DND-41 (cell line): ENCODE results near the gene NFATC3.
A peak's percentile ranks its signal among the peaks of the same experiment; 100 is the strongest.

Source experiments
- ATAC-seq: fragments of 200-7000 bp; cut with Tn5 transposase; 3 replicates; pipeline ENCODE4 v1.9.1; 2021; ENCODE audit warnings: low read depth; ENCODE audit not compliant: insufficient read depth
- DNase-seq: peaks from one replicate; pipeline ENCODE4 v3.0.0-alpha.2; 2020
- H2AFZ ChIP-seq: 2 replicates; pipeline ENCODE4 v1.6.0; 2012; ENCODE audit warnings: low read depth, low read length
- H3K27ac ChIP-seq: 2 replicates; pipeline ENCODE4 v1.5.1; 2012; ENCODE audit warnings: low read length, inconsistent platforms
- H3K27me3 ChIP-seq: fragments of 200-600 bp; sonication (generic); 2 replicates; pipeline ENCODE4 v1.6.0; 2012; ENCODE audit warnings: low read length, mild to moderate bottlenecking, inconsistent platforms; ENCODE audit not compliant: insufficient read depth, poor library complexity
- H3K36me3 ChIP-seq: 2 replicates; pipeline ENCODE4 v1.5.1; 2012; ENCODE audit warnings: low read length, inconsistent platforms; ENCODE audit not compliant: insufficient read depth
- H3K4me1 ChIP-seq: 2 replicates; pipeline ENCODE4 v1.5.1; 2012; ENCODE audit warnings: mild to moderate bottlenecking, low read length; ENCODE audit not compliant: insufficient read depth
- H3K4me2 ChIP-seq: 2 replicates; pipeline ENCODE4 v1.6.0; 2012; ENCODE audit warnings: mild to moderate bottlenecking, moderate library complexity, low read length, inconsistent platforms; ENCODE audit not compliant: insufficient read depth
- H3K4me3 ChIP-seq, 2 experiments: fragments of 200-600 bp in 1 of 2; shearing (Covaris generic) in 1 of 2; 2 replicates each; pipeline ENCODE4 v1.5.1; 2012 to 2016; ENCODE audit warnings: inconsistent platforms in 2 of 2, low read length in 2 of 2, mild to moderate bottlenecking in 2 of 2, low read depth in 1 of 2, moderate library complexity in 1 of 2
- H3K79me2 ChIP-seq: 2 replicates; pipeline ENCODE4 v1.6.0; 2012; ENCODE audit warnings: low read length, inconsistent platforms; ENCODE audit not compliant: insufficient read depth
- H3K9ac ChIP-seq: 2 replicates; pipeline ENCODE4 v1.6.0; 2012; ENCODE audit warnings: low read depth, mild to moderate bottlenecking, inconsistent platforms, low read length, moderate library complexity
- H3K9me3 ChIP-seq: 2 replicates; pipeline ENCODE4 v1.5.1; 2012; ENCODE audit warnings: low read length, moderate library complexity, mild to moderate bottlenecking, inconsistent platforms; ENCODE audit not compliant: insufficient read depth, severe bottlenecking
- H4K20me1 ChIP-seq: 2 replicates; pipeline ENCODE4 v1.6.0; 2012; ENCODE audit warnings: low read length; ENCODE audit not compliant: insufficient read depth
- CTCF ChIP-seq: IDR thresholded peaks from 2 replicates; pipeline ENCODE4 v1.5.1; 2012; ENCODE audit warnings: borderline replicate concordance, low read length, moderate library complexity, mild to moderate bottlenecking; ENCODE audit not compliant: poor library complexity, severe bottlenecking; ENCODE audit errors: extremely low read depth
- EZH2 ChIP-seq: IDR thresholded peaks from 3 replicates; pipeline ENCODE4 v1.6.1; 2012; ENCODE audit warnings: borderline replicate concordance, low read depth, mild to moderate bottlenecking, moderate library complexity, low read length, inconsistent platforms; ENCODE audit not compliant: severe bottlenecking

Gene NFATC3

DNA sequence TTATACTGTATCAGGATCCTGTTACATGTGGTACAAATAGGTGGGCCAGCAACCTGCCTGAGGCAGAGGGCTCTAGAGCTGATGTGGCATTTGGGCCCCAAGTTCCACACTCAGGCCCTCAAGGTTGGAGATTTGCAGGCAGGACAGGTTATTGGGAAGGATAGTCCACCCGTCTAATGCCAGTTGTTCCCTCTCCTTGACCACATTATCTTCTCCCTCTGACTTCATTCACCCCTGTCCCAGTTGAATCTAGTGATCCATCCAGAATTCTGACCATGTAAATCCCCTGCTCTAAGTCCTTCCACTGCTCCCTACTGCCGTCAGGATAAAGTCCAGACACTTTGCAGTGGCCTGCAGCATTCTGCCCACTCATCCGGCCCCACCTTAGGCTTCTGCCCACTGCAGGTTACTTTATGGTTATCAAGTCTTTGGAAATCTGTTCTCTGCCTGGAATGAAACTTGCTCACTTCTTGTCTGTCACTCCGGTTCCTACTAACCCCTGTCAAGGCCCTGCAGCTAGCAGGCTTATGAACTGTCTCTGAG, 1.9 kb upstream of the NFATC3 start:
- Histone ChIP-seq H3K27me3 (no peaks in the 10 kb centered on the region), H3K4me3 (no peak overlapping the region), H3K27ac (peak overlapping the region; percentile 100), H3K9ac (peak overlapping the region; percentile 97), H2AFZ (0 out of 2 replicates have a peak overlapping the region, but pooled peaks have one; percentile 12), H3K4me1 (peaks cover 52% of the 10 kb centered on the region), H3K9me3 (no peaks in the 10 kb centered on the region), H4K20me1 (peaks cover 16% of the 10 kb centered on the region; the same call in 1 of the 2 replicates), H3K79me2 (peaks cover 29% of the 10 kb centered on the region), H3K4me2 (no peak overlapping the region), H3K36me3 (peaks cover 11% of the 10 kb centered on the region)
- TF ChIP-seq EZH2 (no peak), CTCF (no peak)
- DNase-seq (no peak), ATAC-seq (no peak)

DNA sequence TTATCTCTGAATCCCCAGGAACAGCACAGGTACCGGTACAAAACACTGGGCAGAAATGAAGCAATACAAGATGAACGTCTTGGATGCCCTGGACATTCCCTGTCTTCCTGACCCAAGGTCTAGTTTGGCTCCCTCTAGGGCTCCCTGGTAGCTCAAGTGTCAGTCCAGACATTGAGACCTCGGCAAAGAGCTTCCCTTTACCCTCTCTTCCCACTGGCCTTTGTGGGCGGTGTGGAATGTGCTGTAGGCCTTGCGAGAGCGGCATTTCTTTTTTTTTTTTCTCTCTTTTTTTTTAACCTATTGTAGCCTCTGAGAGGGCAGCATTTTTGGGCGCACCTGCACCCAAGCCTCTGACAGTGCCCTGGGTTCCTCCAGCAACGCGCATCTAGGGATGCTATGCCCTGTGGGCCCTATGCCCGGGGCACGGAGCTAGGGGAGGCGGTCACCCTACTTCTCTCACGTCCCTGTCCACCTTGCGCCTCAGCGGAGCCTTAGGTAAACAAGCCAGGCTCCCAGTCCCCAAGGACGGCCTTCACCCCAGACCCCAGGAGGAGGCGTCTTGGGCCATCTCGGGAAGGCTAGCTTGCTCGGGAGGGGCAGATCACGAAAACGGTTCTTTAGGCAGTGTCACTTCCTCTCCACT, 1.2 kb upstream of the NFATC3 start:
- ATAC-seq, result no peak
- H3K36me3 ChIP-seq, result peaks cover 5% of the 10 kb centered on the region; the same call in 1 of the 2 replicates
- H3K27ac ChIP-seq, result peak overlapping the region; percentile 100
- peaks cover 55% of the 10 kb centered on the region for H3K4me1 ChIP-seq
- DNase-seq, result no peak
- peak overlapping the region in 1 of 2 experiments; percentile 98; a peak in 2 of 4 replicates for H3K4me3 ChIP-seq
- H3K9ac ChIP-seq, result peak overlapping the region; percentile 97
- H3K9me3 ChIP-seq, result no peaks in the 10 kb centered on the region
- H3K79me2 ChIP-seq, result peaks cover 36% of the 10 kb centered on the region
- TF ChIP-seq EZH2 (no peak), CTCF (no peak)
- peak overlapping the region; percentile 96 for H3K4me2 ChIP-seq
- no peaks in the 10 kb centered on the region for H3K27me3 ChIP-seq
- H2AFZ ChIP-seq, result peak overlapping the region; percentile 100
- peaks cover 22% of the 10 kb centered on the region; the same call in 1 of the 2 replicates for H4K20me1 ChIP-seq

DNA sequence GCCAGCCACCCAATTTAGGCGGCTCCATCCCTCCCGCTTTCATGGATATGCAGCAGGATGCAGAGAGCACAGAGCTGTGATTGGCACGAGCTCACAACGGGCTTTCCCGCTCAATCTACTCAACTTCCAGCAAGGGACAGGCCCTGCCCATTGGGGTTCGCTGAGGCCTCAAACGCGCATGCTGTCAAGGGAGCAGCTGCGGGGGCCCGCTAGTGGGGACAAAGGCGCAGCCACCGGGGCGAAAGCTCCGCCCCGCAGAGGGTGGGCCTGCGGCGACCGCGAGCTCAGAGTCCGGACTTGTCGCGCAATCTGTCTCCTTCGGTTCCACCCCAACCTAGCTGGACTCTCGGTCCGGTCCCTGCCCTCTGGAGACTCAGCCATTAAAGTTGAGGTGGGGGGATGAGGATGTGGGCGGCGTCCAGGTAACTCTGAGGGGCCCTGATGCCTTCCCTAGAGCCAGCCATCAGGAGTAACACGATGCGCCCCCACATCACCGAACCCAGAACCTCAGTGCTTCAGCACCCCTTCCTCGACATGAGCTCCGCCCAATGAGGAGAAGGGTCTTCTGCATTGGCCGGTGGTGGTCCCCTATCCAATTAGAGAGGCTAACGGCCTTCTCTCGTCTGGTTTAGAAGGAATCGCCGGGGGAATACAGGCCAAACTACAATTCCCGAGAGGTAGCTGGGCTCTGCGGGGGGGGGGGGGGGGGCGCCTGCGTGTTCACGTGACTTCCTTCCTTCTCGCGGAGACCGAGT, 489 bp upstream of the NFATC3 start:
- DNase-seq (peak; percentile 94), ATAC-seq (peak; percentile 69)
- Histone ChIP-seq H3K27me3 (no peaks in the 10 kb centered on the region), H3K79me2 (peaks cover 43% of the 10 kb centered on the region), H3K9me3 (no peaks in the 10 kb centered on the region), H3K27ac (peak overlapping the region; percentile 100), H2AFZ (peak overlapping the region; percentile 100), H4K20me1 (peaks cover 29% of the 10 kb centered on the region; the same call in 1 of the 2 replicates), H3K4me1 (peaks cover 55% of the 10 kb centered on the region), H3K4me3 (peak overlapping the region; percentile 67 to 98), H3K9ac (peak overlapping the region; percentile 97), H3K36me3 (no peaks in the 10 kb centered on the region), H3K4me2 (peak overlapping the region; percentile 96)
- TF ChIP-seq CTCF (peak; percentile 51), EZH2 (no peak)
